Neuronal stem cell (in vitro differentiated cells): ENCODE results near the gene TMEM82.

Experiments used
- DNase-seq: peaks from one replicate; pipeline ENCODE4 v3.0.0-alpha.2; 2013; ENCODE audit warnings: low spot score
- H2AFZ ChIP-seq: one replicate; pipeline ENCODE4 v1.6.1; 2013; ENCODE audit warnings: mild to moderate bottlenecking, low read length, inconsistent platforms
- H2AK5ac ChIP-seq: 2 replicates; pipeline ENCODE4 v1.6.1; 2013; ENCODE audit warnings: low read depth, mild to moderate bottlenecking, inconsistent platforms, low read length, moderate library complexity, mixed read lengths
- H2BK120ac ChIP-seq: 2 replicates; pipeline ENCODE4 v1.6.1; 2013; ENCODE audit warnings: low read depth, mild to moderate bottlenecking, inconsistent platforms, low read length, moderate library complexity, mixed read lengths
- H2BK12ac ChIP-seq: one replicate; pipeline ENCODE4 v1.6.1; 2013; ENCODE audit warnings: low read length, inconsistent platforms
- H2BK15ac ChIP-seq: 2 replicates; pipeline ENCODE4 v1.6.1; 2013; ENCODE audit warnings: mild to moderate bottlenecking, low read length, inconsistent platforms, mixed read lengths
- H2BK5ac ChIP-seq: one replicate; pipeline ENCODE4 v1.6.1; 2013; ENCODE audit warnings: inconsistent platforms, mild to moderate bottlenecking, low read length, moderate library complexity
- H3K14ac ChIP-seq: one replicate; pipeline ENCODE4 v1.6.1; 2013; ENCODE audit warnings: low read length, inconsistent platforms
- H3K18ac ChIP-seq: 2 replicates; pipeline ENCODE4 v1.6.1; 2013; ENCODE audit warnings: low read length, inconsistent platforms
- H3K23ac ChIP-seq: 2 replicates; pipeline ENCODE4 v1.6.1; 2013; ENCODE audit warnings: low read depth, mild to moderate bottlenecking, mixed read lengths, low read length, inconsistent platforms; ENCODE audit not compliant: poor library complexity
- H3K27ac ChIP-seq: replicated peaks from 3 replicates; pipeline ENCODE4 v1.5.1; 2013; ENCODE audit warnings: low read length, inconsistent platforms
- H3K27me3 ChIP-seq, 3 experiments: 2 replicates each; pipeline ENCODE4 v1.6.1; 2013; ENCODE audit warnings: low read length in 3 of 3, mild to moderate bottlenecking in 2 of 3, inconsistent platforms in 1 of 3, low read depth in 1 of 3, mixed read lengths in 1 of 3, moderate library complexity in 1 of 3; ENCODE audit not compliant: control insufficient read depth in 3 of 3, insufficient read depth in 3 of 3
- H3K36me3 ChIP-seq, 2 donors: replicated peaks in 1 of 2; 2 replicates each; pipeline ENCODE4 v1.6.1; 2013; ENCODE audit warnings: low read length in 2 of 2; ENCODE audit not compliant: control insufficient read depth in 2 of 2, insufficient read depth in 2 of 2
- H3K4ac ChIP-seq: 2 replicates; pipeline ENCODE4 v1.6.1; 2013; ENCODE audit warnings: inconsistent platforms, mild to moderate bottlenecking, low read length, moderate library complexity
- H3K4me1 ChIP-seq, 2 donors: 1 replicate in 1 of 2; 2 replicates in 1 of 2; pipeline ENCODE4 v1.6.1; 2013; ENCODE audit warnings: low read length in 2 of 2, low read depth in 1 of 2; ENCODE audit not compliant: control insufficient read depth in 2 of 2, insufficient read depth in 1 of 2
- H3K4me2 ChIP-seq: one replicate; pipeline ENCODE4 v1.6.1; 2013; ENCODE audit warnings: mild to moderate bottlenecking, low read length, inconsistent platforms; ENCODE audit not compliant: insufficient read depth, poor library complexity, severe bottlenecking
- H3K4me3 ChIP-seq, 2 donors: 2 replicates each; pipeline ENCODE4 v1.5.1; 2013; ENCODE audit warnings: low read length in 2 of 2, mild to moderate bottlenecking in 2 of 2, inconsistent platforms in 1 of 2, moderate library complexity in 1 of 2
- H3K79me1 ChIP-seq: one replicate; pipeline ENCODE4 v1.6.1; 2013; ENCODE audit warnings: low read depth, mild to moderate bottlenecking, inconsistent platforms, low read length, moderate library complexity
- H3K9ac ChIP-seq: one replicate; pipeline ENCODE4 v1.6.1; 2013; ENCODE audit warnings: mild to moderate bottlenecking, low read depth, low read length, inconsistent platforms; ENCODE audit not compliant: poor library complexity
- H3K9me3 ChIP-seq, 2 donors: replicated peaks in 1 of 2; 2 replicates each; pipeline versions ENCODE3 to v1.6.1; 2013; ENCODE audit warnings: low read length in 2 of 2, mild to moderate bottlenecking in 2 of 2, inconsistent platforms in 1 of 2, low read depth in 1 of 2, mixed read lengths in 1 of 2, moderate library complexity in 1 of 2; ENCODE audit not compliant: control insufficient read depth in 2 of 2, insufficient read depth in 1 of 2
- H4K8ac ChIP-seq: one replicate; pipeline ENCODE4 v1.6.1; 2013; ENCODE audit warnings: low read depth, mild to moderate bottlenecking, inconsistent platforms, low read length, moderate library complexity
- H4K91ac ChIP-seq: one replicate; pipeline ENCODE4 v1.6.1; 2013; ENCODE audit warnings: low read length, low read depth, mild to moderate bottlenecking, inconsistent platforms; ENCODE audit not compliant: poor library complexity
- WGBS, 2 donors: extraction: QIAGEN DNeasy Blood & Tissue Kit; methylation state at CpG; one replicate each; pipeline ENCODE4 v1.1.7; 2013; ENCODE audit warnings: missing lambda C conversion rate in 2 of 2, mixed read lengths in 1 of 2; ENCODE audit not compliant: insufficient read length in 2 of 2, insufficient replicate concordance in 1 of 2; ENCODE audit errors: extremely low coverage in 2 of 2; 5-methylcytosine and 5-hydroxymethylcytosine counted together

The TMEM82 gene

DNA sequence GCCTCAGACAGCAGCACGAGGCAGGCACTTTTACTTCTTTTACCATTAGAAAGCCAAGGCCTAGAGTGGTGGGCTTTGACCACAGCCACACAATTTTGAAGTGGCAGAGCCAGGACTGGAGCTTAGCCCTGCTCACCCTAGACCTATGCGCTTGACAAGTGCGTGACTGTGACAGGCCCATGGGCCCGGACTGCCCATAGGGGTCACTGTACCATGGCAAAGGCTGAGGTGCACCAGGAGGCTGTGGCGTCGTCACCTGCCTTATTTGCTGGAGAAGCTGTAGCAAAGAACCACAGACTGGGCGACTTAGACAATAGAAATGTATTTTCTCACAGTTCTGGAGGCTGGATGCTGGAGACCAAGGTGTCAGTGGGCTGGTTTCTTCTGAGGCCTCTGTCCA is 2.6 kb upstream of the TMEM82 start:
- H3K4me2 ChIP-seq = no peak overlapping the region
- no peak overlapping the region for H2BK15ac ChIP-seq

DNA sequence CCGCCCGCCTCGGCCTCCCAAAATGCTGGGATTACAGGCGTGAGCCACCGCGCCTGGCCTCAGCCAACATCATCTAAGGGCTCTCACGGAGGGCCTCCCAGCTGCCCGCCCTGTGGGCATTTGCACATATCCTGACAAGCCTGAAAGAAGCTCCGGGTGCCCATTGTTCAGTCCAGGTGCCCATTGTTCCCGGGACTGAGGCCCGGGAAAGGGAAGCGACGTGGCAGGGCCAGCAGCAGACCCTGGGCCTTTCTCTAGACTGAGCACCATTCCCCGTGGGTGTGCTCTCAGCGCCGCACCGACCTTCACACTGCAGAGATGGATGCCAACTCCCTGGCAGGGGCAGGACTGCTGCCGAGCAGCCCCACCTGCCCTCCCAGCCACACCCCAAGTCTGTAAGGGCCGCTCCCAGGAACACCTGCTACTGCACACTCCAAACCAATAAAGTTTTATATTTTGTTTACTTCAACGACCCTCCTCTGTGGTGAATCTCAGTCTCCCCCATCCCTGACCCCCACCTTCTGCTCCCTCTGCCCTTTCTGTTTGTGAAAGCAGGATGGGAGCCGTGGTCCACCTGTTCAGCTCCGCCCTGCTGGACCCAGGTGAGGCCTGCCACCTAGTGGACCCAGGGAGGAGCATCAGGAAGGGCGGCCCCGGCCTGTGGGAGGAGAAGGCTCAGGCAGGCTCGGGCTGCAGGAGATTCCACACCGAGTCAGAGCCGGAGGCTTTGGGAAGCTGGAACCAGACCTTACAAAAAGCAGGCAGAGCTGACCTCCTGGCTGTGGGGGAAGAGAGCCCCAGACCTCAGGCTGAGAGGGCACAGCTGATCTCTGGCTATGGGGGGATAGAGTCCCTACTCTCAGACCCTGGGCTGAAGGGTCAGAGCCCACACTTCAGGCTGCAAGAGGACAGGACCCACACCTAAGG is 1.1 kb upstream of the TMEM82 start:
- Histone ChIP-seq H2AFZ (peak overlapping the region; percentile 80), H2BK12ac (peak overlapping the region; percentile 84), H3K18ac (peak overlapping the region; percentile 92), H2AK5ac (peak overlapping the region; percentile 47), H2BK5ac (peak overlapping the region; percentile 75), H3K79me1 (peaks cover 4% of the 10 kb centered on the region), H3K27me3 (peaks cover 0 to 8% (median 0%) of the 10 kb centered on the region in 3 experiments), H3K23ac (peak overlapping the region; percentile 65), H3K14ac (peak overlapping the region; percentile 56), H3K9me3 (no peaks in the 10 kb centered on the region), H3K4me3 (no peak overlapping the region), H3K9ac (peak overlapping the region; percentile 9), H4K91ac (no peak overlapping the region), H3K27ac (no peak overlapping the region), H3K4ac (no peak overlapping the region), H2BK120ac (no peak overlapping the region), H3K36me3 (no peaks in the 10 kb centered on the region), H3K4me1 (peaks cover 2 to 7% of the 10 kb centered on the region in 2 donors), H4K8ac (no peak overlapping the region), H2BK15ac (peak overlapping the region; percentile 49), H3K4me2 (no peak overlapping the region)
- no peak for DNase-seq
- WGBS, 2 donors = no CpG with 5 or more reads among the region's 27 CpGs

More for the DNA sequence above, 2.6 kb upstream of the TMEM82 start:
- Histone ChIP-seq H4K8ac (no peak overlapping the region), H3K23ac (no peak overlapping the region), H3K4me1 (peaks cover 2 to 11% of the 10 kb centered on the region in 2 donors), H3K4ac (no peak overlapping the region), H3K9me3 (no peaks in the 10 kb centered on the region), H2BK12ac (no peak overlapping the region), H3K36me3 (peaks cover 0 to 7% of the 10 kb centered on the region in 2 donors), H2AK5ac (no peak overlapping the region), H3K14ac (no peak overlapping the region), H3K4me3 (no peak overlapping the region), H2AFZ (no peak overlapping the region), H3K27ac (no peak overlapping the region), H3K9ac (no peak overlapping the region), H4K91ac (no peak overlapping the region), H3K27me3 (peaks cover 0 to 6% (median 0%) of the 10 kb centered on the region in 3 experiments), H2BK120ac (no peak overlapping the region), H3K79me1 (peaks cover 6% of the 10 kb centered on the region), H3K18ac (no peak overlapping the region), H2BK5ac (no peak overlapping the region)
- no CpG with 5 or more reads among the region's 7 CpGs for WGBS, 2 donors
- no peak for DNase-seq

DNA sequence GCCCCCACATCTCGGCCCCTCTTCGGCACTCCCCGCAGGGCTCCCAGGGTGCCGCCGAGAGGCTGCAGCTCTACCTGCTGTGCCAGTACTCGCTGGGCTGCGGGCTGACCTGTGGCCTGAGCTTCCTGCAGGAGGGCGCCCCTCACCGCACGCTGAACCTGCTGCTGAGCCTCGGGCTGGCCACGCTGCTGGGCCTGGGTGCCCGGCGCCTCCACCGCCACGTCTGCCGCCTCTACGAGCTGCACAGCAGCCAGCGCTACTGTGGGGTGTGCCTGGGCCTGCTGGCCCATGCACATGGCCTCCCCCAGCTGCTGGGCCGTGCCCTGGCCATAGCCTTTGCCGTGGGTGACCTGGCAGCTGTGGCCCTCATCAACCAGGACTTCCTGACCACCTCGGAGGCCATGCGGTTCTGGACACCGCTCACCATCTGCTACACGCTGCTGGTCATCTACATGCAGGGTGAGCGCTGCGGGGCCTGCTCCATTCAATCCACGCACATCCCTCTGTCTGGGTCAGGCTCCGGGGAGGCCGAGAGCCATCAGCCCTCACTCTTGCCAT is 1.9 kb downstream of the TMEM82 start:
- H3K79me1 ChIP-seq = peaks cover 2% of the 10 kb centered on the region
- peak overlapping the region; percentile 83 for H3K23ac ChIP-seq
- no peak overlapping the region for H3K4me2 ChIP-seq
- peak overlapping the region; percentile 71 for H3K14ac ChIP-seq
- H4K8ac ChIP-seq = no peak overlapping the region
- H3K4me3 ChIP-seq = no peak overlapping the region
- no CpG with 5 or more reads among the region's 30 CpGs for WGBS, 2 donors
- peak overlapping the region; percentile 47 for H2AFZ ChIP-seq
- peak overlapping the region; percentile 22 for H2BK5ac ChIP-seq
- peak overlapping the region; percentile 84 for H3K4ac ChIP-seq
- H3K4me1 ChIP-seq = peaks cover 0 to 6% of the 10 kb centered on the region in 2 donors
- peak overlapping the region; percentile 44 for H3K9ac ChIP-seq
- DNase-seq = no peak
- peaks cover 0 to 12% (median 0%) of the 10 kb centered on the region in 3 experiments for H3K27me3 ChIP-seq
- no peak overlapping the region for H4K91ac ChIP-seq
- H3K9me3 ChIP-seq = no peaks in the 10 kb centered on the region
- no peak overlapping the region for H3K27ac ChIP-seq
- no peak overlapping the region for H2BK120ac ChIP-seq
- H2BK12ac ChIP-seq = peak overlapping the region; percentile 90
- no peaks in the 10 kb centered on the region for H3K36me3 ChIP-seq
- peak overlapping the region; percentile 64 for H2BK15ac ChIP-seq
- peak overlapping the region; percentile 81 for H2AK5ac ChIP-seq
- peak overlapping the region; percentile 65 for H3K18ac ChIP-seq

DNA sequence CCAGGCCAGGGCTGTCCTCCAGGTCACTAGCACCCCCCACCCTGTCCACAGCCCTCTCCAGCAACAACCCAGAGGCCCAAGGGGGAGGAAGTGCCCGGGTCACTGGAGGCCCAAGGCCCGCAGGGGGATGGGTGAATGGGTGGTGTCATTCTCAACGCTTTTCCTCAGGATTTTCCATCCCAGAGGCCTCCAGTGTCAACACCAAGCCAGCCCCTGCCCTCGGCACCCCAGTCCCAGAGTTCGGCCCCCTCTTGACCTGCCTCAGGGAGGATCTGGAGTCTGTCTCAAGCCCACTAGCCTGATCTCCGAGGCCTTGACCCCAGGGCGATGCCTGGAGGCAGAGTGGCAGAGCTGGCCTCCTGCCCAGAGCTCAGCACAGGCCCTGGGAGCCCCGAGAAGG is 5.1 kb downstream of the TMEM82 start:
- Histone ChIP-seq H3K27ac (no peak overlapping the region), H3K4me3 (no peak overlapping the region), H3K4me2 (no peak overlapping the region), H2AFZ (peak overlapping the region; percentile 19), H3K36me3 (no peaks in the 10 kb centered on the region), H3K4ac (no peak overlapping the region), H2BK15ac (peak overlapping the region; percentile 58), H2BK120ac (no peak overlapping the region), H3K9ac (no peak overlapping the region), H3K9me3 (no peaks in the 10 kb centered on the region), H4K91ac (no peak overlapping the region), H4K8ac (no peak overlapping the region), H3K18ac (no peak overlapping the region), H3K79me1 (peaks cover 2% of the 10 kb centered on the region), H3K23ac (no peak overlapping the region), H2AK5ac (no peak overlapping the region), H2BK12ac (no peak overlapping the region), H3K27me3 (peaks cover 0 to 25% (median 0%) of the 10 kb centered on the region in 3 experiments), H3K4me1 (peaks cover 2 to 4% of the 10 kb centered on the region in 2 donors), H3K14ac (no peak overlapping the region), H2BK5ac (no peak overlapping the region)
- no peak for DNase-seq
- no CpG with 5 or more reads among the region's 8 CpGs for WGBS, 2 donors
